ENCODE data around the gene GATA2. TPM values are rescaled to one million over a fixed set of nuclear protein-coding genes. Genes with fewer than 3 reads are reported as not detected.

Gene GATA2
- total RNA-seq, 1 donor from 2014 or later: under 0.01 TPM

- Histone ChIP-seq H3K27me3 (ENCODE audit: control insufficient read depth, insufficient read depth, low read length) (peaks cover 45% of the 10 kb centered on the region), H3K36me3 (ENCODE audit: control insufficient read depth, insufficient read depth, low read length) (no peaks in the 10 kb centered on the region), H3K4me3 (ENCODE audit: low read depth, low read length) (no peak overlapping the region)
- TF ChIP-seq CTCF (IDR thresholded peaks at IDR 0.05; ENCODE audit: insufficient read depth, low read length, severe bottlenecking): no peak
- DNase-seq (ENCODE audit: low read depth) (no peak), FAIRE-seq (no peak)
Observed at GRCh38 chr3:128496019-128496601, 3.1 kb upstream of the GATA2 start.

DNA sequence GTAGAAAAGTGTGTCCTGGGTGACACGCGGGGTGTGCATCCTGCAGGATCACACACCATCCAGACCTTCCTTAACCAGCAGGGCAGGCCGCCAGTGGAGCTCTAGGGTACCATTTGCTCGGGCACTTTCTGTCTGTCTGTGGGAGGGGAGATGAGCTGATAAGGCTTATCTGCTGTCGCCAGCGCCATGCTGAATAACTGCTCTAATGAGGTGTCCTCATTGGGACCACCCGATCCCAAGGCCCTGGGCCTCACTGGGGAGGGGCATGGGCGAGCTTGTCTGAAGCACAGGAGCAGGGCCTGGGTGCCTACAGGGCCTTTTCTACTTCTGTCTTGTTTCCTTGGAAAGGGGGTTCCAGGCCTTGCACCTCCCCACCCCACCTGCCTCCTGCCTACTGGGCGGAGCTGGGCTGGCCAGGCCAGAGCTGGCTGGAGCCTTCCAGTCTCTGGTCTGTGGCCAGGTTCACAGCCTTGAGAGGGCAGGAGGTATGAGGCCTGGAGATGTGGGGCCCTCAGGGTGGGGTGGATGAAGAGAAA is 2.5 kb upstream of the GATA2 start:
- Histone ChIP-seq H3K36me3 (ENCODE audit: control insufficient read depth, insufficient read depth, low read length) (no peaks in the 10 kb centered on the region), H3K27me3 (ENCODE audit: control insufficient read depth, insufficient read depth, low read length) (peaks cover 51% of the 10 kb centered on the region), H3K4me3 (ENCODE audit: low read depth, low read length) (no peak overlapping the region)
- DNase-seq (ENCODE audit: low read depth) (no peak), FAIRE-seq (no peak)
- no peak for TF ChIP-seq CTCF (IDR thresholded peaks at IDR 0.05; ENCODE audit: insufficient read depth, low read length, severe bottlenecking)

- no peak overlapping the region for H3K4me3 ChIP-seq (ENCODE audit: low read depth, low read length)
- FAIRE-seq: no peak
- H3K27me3 ChIP-seq (ENCODE audit: control insufficient read depth, insufficient read depth, low read length): peaks cover 62% of the 10 kb centered on the region
Observed at GRCh38 chr3:128494367-128494650, 1.3 kb upstream of the GATA2 start.

DNA sequence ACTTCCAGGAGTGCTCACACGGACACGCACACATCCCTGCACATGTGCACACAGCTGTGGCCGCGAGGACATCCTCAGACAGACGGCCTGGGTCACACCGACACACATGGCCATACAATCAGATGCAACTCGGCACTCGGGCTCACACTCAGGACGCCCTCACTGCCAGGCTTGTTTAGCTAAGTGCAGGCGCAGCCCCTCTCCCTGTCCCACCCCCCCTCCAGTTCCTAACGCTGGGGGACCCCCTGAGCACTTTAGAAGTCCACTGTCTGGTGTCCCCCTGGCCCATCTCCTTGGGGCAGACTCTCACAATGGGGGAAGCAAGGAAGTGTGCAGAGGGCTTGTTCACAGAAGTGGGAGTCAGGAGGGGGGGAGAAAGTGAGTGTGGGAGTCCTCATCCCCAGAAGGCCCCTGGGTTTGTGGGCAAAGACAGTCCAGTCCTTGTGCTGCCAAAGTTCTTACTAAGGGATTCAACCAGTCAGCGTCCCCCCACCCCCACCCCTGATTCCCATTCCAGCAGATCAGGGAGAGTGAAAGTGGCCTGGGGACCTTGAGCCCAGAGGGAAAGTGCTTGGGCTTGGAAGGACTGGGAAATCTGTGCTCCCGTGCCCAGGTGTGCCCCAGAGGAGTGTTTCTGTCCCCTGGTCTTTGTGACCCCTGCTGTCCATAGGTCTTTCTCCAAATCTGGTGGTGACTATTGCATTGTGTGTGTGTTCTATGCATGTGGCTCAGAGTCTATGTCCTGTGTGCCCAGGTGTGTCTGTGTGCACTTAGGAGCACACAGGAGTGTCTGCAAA is 767 bp upstream of the GATA2 start:
- no peak for FAIRE-seq
- no peak for TF ChIP-seq CTCF (IDR thresholded peaks at IDR 0.05; ENCODE audit: insufficient read depth, low read length, severe bottlenecking)
- H3K4me3 ChIP-seq (ENCODE audit: low read depth, low read length): no peak overlapping the region
- DNase-seq (ENCODE audit: low read depth): no peak
- H3K27me3 ChIP-seq (ENCODE audit: control insufficient read depth, insufficient read depth, low read length): peaks cover 63% of the 10 kb centered on the region
- H3K36me3 ChIP-seq (ENCODE audit: control insufficient read depth, insufficient read depth, low read length): no peaks in the 10 kb centered on the region

More at GRCh38 chr3:128494367-128494650, 1.3 kb upstream of the GATA2 start:
- TF ChIP-seq CTCF (IDR thresholded peaks at IDR 0.05; ENCODE audit: insufficient read depth, low read length, severe bottlenecking): no peak
- DNase-seq (ENCODE audit: low read depth): no peak
- H3K36me3 ChIP-seq (ENCODE audit: control insufficient read depth, insufficient read depth, low read length): no peaks in the 10 kb centered on the region

- peaks cover 67% of the 10 kb centered on the region for H3K27me3 ChIP-seq (ENCODE audit: control insufficient read depth, insufficient read depth, low read length)
- TF ChIP-seq CTCF (IDR thresholded peaks at IDR 0.05; ENCODE audit: insufficient read depth, low read length, severe bottlenecking): no peak
- no peak for FAIRE-seq
- H3K36me3 ChIP-seq (ENCODE audit: control insufficient read depth, insufficient read depth, low read length): no peaks in the 10 kb centered on the region
- H3K4me3 ChIP-seq (ENCODE audit: low read depth, low read length): no peak overlapping the region
- no peak for DNase-seq (ENCODE audit: low read depth)
Observed at GRCh38 chr3:128491941-128492670, 895 bp downstream of the GATA2 start.

Measured in bronchial epithelial cell (primary cell).